Astrocyte of the hippocampus (primary cell): ENCODE data around the gene RNF19B.

Source experiments
- DNase-seq: peaks from one replicate; pipeline ENCODE4 v3.0.0; 2011; ENCODE audit warnings: low read depth, low spot score

The RNF19B gene

GRCh38 chr1:32901823-32902534, 62.6 kb downstream of the RNF19B start:
- no peak for DNase-seq

GRCh38 chr1:32900956-32901822, 63.4 kb downstream of the RNF19B start, which contains the start of gene TMEM54:
TSS of gene TMEM54 (minus strand) at chr1:32901389. CDS start at chr1:32901238, 151 bp downstream.
- peak; percentile 65 for DNase-seq

- no peak for DNase-seq
Observed at GRCh38 chr1:32900371-32900955, 64.1 kb downstream of the RNF19B start.

DNA sequence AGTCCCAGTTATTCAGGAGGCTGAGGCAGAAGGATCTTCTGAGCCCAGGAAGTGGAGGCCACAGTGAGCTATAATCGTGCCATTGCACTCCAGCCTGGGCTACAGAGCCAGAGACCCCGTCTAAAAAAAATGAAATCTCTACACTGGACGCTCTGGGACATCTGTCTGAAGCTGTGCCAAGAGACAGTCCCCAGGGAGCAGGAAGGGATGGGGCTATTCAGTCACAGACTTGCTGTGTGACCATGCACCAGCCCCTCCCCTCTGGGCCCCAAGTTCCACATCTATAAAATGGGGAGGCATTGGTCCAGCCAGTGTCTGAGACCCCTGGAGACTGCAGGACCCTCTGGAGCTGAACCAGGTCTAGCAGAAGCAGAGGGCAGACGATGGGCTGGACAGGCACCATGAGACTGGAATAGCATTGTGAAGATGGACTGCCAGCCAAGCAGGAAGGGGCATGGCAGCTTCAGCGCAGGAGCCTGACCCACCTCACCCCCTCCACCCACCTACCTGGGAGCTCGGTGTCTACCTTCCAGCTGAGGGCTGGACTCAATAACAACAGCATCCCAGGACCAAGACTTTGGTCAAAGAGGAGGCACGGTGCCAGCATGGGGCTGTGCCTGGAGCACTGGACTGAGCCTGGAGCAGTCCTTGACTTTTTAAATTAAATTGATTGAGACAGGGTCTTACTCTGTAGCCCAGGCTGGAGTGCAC, 64.9 kb downstream of the RNF19B start:
- no peak for DNase-seq

DNA sequence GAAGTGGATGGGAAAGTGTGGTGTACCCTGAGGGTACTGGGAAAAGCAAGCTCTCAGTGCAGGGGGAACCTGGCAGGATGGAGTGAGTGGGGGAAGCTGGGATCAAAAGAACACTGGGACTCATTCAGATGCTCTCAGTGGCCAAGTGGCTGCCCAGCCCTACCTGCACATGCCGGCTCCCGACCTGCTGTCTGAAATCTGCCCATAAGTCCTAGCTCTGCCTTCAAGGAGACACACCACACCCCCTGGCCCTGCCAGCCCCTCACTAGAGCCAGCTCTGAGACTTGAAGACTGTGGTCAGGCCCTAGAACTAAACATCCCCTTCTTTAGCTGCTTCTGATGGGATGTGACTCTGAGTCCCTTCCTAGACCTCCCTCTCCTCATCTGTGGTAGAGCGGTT, 65.7 kb downstream of the RNF19B start:
- DNase-seq = no peak

GRCh38 chr1:32898056-32898455, 66.6 kb downstream of the RNF19B start:
- DNase-seq = no peak

- DNase-seq = no peak
Observed at GRCh38 chr1:32897082-32898049, 67.2 kb downstream of the RNF19B start.

GRCh38 chr1:32896451-32896850, 68.2 kb downstream of the RNF19B start:
- DNase-seq = no peak

DNA sequence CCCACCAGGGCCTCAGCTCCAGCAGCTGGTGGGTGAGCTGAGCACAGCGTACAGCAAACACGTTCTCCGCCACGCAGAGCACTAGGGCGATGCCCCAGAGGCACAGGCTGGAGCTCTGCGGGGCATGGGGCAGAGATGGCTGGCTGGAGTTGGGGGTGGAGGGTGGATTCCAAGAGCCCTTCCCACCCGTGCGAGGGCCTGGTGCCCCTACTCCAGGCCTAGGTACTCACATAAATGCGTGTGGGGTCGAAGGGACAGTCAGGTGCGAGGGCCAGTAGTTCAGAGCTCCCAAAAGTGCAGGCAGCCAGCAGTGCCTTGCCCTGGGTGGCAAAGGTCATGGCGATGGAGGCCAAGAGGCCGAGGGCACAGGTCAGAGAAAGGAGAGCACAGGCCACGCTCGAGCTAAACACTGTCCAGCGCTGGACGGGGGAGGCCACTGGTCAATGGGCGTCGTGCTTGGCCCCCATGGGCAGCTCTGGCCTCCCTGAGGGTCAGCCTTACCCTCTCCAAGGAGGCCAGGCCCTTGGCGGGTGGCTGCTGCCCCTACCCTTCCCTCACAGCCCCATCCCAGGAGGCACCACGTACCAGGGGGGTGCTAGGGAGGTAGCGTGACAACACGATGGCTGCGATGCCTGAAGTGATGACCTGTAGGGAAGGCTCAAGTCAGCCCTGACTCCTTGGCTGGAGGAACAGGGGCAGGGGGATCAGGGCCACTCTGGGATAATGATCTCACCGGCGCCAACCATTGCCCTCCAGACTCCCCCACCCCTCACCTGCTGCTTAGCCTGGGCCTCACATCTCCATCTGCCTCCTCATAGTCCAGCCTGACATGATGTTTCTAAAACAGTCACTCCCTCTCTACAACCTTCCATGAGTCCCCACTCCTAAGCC, 69.0 kb downstream of the RNF19B start:
- DNase-seq = no peak

DNA sequence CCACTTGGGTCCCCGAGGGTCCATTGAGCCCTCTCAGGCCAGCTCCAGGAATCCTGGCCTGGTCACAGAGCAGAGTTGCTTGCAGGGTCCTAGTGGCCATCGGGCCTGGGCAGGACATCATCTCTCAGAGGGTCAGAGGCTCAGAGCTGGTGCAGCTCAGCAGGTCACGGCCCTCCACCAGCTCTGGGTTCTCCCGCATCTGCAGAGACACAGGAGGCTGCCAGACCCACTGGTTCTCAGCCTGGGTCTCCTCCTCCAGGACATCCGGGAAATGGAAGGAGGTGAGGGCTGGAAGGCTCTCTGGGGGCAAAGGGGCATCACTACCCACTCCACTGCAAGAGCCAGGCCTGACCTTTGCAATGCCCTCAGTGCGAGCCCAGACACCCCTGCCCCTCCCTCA, 69.9 kb downstream of the RNF19B start:
- DNase-seq = no peak

GRCh38 chr1:32894019-32894600, 70.5 kb downstream of the RNF19B start:
- no peak for DNase-seq

- peak; percentile 58 for DNase-seq
Observed at GRCh38 chr1:32893198-32894018, 71.2 kb downstream of the RNF19B start.

DNA sequence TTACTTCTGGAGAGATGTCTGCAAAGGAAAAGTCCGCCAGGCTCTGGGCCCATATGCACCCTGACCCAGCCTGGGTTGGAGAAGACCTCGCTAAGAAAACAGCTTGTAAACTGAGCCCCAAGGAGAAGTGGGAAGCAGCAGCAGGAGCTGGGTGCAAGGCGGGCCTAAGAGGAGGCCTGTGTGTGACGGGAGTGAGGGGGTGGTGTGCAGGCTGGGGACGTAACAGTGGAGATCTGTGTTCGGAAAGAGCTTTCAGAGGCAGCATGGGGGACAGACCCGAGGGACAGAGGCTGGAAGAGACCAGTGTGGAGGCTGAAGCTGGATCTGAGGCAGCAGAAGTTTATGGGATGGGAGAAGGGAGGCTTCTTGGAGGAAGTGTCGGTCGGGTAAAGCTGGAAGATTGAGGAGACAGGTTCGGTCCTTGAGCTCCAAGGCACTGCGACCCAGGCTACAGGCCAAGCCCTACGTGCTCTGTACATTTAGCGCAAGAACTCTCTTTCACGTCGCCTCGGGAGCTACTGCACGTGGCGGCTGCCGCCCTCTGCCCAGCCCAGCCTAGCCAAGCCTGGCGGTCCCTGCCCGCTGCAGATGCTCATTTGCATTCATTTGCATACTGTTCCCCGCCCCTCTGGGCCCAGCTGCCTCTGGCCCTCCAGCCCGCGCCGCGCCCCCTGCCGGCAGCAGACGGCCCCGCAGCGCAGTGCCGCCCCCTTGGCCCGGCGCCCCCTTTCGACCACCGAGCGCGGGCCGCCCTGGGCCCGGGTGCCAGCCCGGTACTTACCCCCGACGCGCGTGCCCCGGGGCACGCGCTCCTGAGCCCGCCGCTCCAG, 72.0 kb downstream of the RNF19B start:
- DNase-seq = peak; percentile 80

DNA sequence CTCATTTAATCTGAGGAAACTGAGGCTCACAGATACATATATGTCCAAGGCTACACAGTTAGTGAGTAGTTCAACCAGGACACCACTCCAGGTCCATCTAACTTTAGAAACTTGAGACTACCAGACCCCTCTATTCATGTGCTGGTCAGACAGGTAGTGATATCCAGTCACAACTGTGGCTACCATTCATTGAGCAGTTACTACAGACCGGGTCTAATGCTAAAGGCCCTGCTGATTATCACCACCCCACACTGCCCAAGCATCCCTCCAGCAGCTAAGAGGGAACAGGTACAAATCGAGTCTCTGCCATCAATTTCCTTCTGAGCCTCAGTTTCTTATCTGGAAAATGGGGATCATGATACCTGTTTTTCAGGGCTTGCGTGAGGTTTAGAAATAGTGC, 73.0 kb downstream of the RNF19B start:
- DNase-seq = no peak

GRCh38 chr1:32891241-32891570, 73.4 kb downstream of the RNF19B start:
- DNase-seq = no peak

GRCh38 chr1:32890516-32891240, 73.9 kb downstream of the RNF19B start:
- DNase-seq = no peak

DNA sequence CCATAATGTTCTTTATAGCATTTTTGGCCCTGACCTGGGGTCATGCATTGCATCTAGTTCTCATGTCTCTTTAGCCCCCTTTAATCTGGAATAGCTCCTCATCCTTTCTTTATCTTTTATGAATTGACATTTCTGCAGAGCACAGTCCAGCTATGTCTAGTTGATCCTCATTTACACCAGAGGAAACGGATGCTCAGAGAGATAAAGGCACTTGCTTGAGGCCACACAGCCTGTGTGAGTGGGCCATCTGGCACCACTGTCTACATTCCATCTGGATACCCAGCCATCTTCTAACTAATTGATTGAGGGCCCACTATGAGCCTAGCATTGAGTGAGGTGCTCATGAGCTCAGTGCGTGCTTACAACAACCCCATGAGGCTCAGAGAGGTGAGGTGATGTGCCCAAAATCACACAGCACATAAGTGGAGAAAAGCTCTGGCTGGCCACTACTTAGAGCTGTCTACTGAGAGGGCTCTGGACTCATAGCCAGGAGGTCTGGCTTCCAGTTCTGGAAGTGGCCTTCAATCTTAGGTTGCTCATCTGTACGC, 74.8 kb downstream of the RNF19B start:
- no peak for DNase-seq
